ENCODE results near the gene ATP2A2. TPM values are rescaled to one million over a fixed set of nuclear protein-coding genes. Genes with fewer than 3 reads are reported as not detected.
"Not testable (repeated sequence)": the region's sequence is repeated elsewhere in the genome, so short reads cannot be mapped to it uniquely, and the experiment has no call there.

Gene ATP2A2
- total RNA-seq, 2 donors from 2014 or later, result 1,597 to 3,086 TPM

DNA sequence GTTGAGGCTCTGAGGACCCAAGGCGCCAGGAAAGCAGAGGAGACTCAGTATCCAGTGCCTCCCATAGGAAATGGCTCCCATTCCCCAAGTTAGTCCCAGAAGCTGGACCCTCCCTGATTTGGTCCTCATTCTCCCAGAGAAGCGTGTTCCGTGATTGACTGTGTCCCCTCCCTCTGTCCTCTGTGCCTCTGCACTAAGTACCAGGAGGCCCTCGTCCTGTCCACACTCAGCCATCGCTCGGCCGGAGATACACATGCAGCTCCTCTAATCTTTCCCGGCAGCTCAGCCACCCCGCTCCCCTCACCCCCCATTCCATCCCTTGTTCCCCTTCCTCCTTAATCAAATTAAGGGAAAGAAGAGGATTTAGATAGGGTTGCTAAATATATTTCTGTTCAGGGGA lies 28.3 kb upstream of the ATP2A2 start:
- Histone ChIP-seq H3K36me3 (no peaks in the 10 kb centered on the region), H3K4me3 (no peak overlapping the region), H3K9me3 (no peaks in the 10 kb centered on the region), H3K27ac (peak overlapping the region; percentile 88 to 97), H3K4me1 (peaks cover 0 to 64% of the 10 kb centered on the region in 2 donors), H3K27me3 (no peaks in the 10 kb centered on the region)
- TF ChIP-seq, protein P1, sequence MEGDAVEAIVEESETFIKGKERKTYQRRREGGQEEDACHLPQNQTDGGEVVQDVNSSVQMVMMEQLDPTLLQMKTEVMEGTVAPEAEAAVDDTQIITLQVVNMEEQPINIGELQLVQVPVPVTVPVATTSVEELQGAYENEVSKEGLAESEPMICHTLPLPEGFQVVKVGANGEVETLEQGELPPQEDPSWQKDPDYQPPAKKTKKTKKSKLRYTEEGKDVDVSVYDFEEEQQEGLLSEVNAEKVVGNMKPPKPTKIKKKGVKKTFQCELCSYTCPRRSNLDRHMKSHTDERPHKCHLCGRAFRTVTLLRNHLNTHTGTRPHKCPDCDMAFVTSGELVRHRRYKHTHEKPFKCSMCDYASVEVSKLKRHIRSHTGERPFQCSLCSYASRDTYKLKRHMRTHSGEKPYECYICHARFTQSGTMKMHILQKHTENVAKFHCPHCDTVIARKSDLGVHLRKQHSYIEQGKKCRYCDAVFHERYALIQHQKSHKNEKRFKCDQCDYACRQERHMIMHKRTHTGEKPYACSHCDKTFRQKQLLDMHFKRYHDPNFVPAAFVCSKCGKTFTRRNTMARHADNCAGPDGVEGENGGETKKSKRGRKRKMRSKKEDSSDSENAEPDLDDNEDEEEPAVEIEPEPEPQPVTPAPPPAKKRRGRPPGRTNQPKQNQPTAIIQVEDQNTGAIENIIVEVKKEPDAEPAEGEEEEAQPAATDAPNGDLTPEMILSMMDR (IDR thresholded peaks at IDR 0.05), result no peak
- peak; percentile 66 for DNase-seq (ENCODE audit: low spot score)

DNA sequence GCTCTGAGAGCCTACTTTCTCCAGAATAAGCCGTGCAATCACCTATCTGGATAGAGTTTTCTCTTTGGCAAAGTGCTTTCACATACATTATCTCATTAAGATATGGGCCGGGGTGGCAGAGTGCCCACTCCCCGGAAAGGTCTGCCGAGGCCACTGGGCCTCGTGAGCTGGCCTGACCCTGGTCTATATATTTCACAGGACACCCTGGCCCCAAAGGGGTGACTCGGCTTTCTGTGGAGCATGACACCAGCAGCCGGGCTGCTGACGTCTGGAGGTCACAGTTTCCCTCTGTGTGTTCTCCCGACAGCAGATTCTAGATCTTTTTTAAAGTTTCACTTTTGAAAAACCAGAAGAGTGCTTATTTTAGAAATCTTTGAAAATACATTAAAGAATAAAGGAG lies 27.9 kb upstream of the ATP2A2 start:
- peak; percentile 86 for DNase-seq (ENCODE audit: low spot score)
- no peaks in the 10 kb centered on the region for H3K9me3 ChIP-seq
- peaks cover 0 to 59% of the 10 kb centered on the region in 2 donors for H3K4me1 ChIP-seq
- no peaks in the 10 kb centered on the region for H3K27me3 ChIP-seq
- no peak overlapping the region for H3K4me3 ChIP-seq
- no peaks in the 10 kb centered on the region for H3K36me3 ChIP-seq
- H3K27ac ChIP-seq, result peak overlapping the region; percentile 88 to 97
- TF ChIP-seq, protein P1 (IDR thresholded peaks at IDR 0.05), result no peak

DNA sequence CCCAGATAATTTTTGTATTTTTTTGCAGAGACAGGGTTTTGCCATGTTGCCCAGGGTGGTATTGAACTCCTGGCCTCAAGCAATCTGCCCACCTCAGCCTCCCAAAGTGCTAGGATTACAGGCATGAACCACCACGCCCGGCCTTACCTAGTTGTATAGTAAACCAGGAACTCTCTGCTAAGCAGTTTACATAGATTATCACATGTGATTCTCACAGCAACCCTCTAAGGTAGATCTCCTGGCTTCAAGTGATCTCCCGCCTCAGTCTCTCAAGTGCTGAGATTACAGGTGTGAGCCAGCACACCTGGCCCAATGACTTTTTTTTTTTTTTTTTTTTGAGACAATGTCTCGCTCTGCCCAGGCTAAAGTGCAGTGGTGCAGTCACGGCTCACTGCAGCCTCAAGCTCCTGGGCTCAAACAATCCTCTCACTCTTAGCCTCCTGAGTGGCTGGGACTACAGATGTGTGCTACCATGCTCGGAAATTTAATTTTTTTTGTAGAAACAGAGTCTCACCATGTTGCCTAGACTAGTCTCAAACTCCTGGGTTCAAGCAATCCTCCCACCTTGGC lies 26.0 kb upstream of the ATP2A2 start:
- H3K27ac ChIP-seq, result peak overlapping the region; percentile 30 to 88
- no peaks in the 10 kb centered on the region for H3K9me3 ChIP-seq
- no peak for DNase-seq (ENCODE audit: low spot score)
- TF ChIP-seq, protein P1 (IDR thresholded peaks at IDR 0.05), result no peak
- peaks cover 0 to 43% of the 10 kb centered on the region in 2 donors for H3K4me1 ChIP-seq
- no peak overlapping the region for H3K4me3 ChIP-seq
- no peaks in the 10 kb centered on the region for H3K27me3 ChIP-seq
- H3K36me3 ChIP-seq, result no peaks in the 10 kb centered on the region

DNA sequence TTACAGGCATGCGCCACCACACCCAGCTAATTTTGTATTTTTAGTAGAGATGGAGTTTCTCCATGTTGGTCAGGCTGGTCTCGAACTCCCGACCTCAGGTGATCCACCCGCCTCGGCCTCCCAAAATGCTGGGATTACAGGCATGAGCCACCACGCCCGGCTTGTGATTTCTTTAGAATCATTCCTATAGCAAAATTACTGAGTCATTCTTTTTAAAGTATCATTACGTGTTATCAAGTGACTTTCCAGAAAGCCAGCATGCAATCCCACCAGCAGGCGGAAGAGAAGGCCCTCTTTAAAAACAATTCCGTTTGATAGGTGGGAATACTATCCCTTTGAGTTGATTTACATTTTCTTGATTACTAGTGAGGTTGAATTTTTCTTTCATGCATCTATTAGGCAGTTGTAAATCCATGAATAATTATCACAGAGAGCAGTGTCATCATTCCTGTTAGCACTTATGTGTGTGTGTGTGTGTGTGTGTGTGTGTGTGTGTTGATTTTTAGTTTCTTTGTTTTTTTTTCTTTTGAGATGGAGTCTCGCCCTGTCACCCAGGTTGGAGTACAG lies 25.1 kb upstream of the ATP2A2 start:
- H3K4me3 ChIP-seq, result not testable (repeated sequence)

DNA sequence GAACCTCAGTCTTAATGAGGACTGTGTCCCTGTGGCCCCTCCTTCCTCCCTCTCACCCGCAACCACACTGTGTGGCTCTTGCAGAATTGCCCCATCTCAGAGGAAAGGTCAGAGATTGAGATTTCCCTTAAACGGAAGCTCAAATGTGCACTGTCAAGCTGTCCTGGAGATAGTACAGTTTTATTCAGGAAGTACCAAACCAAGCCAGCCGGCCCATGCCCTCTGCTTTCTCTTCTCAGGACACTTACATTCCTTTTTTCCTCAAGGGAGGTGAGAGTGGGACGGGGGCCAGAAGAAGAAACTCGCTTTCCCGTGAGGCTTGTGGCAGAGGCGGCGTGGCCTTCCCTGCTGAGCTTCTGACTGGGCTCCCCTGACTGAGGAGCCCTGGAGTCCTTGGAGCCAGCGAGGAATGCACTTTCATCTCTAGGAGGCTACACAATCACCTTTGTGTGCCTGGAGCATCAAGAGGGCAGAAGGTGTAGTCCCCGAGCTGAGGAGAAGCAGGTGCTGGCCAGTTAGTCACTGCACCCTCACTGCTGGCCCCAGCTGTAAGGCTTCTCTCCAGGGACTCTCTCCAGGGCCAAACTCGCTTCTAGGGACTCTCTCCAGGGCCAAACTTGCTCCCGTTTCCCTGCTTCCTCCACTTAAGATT lies 24.1 kb upstream of the ATP2A2 start:
- Histone ChIP-seq H3K36me3 (no peaks in the 10 kb centered on the region), H3K27ac (peak overlapping the region; percentile 71 to 85), H3K27me3 (no peaks in the 10 kb centered on the region), H3K4me3 (no peak overlapping the region), H3K9me3 (no peaks in the 10 kb centered on the region), H3K4me1 (peaks cover 0 to 31% of the 10 kb centered on the region in 2 donors)
- TF ChIP-seq, protein P1 (IDR thresholded peaks at IDR 0.05), result no peak
- DNase-seq (ENCODE audit: low spot score), result peak; percentile 68

More for the DNA sequence above, 25.1 kb upstream of the ATP2A2 start:
- not testable (repeated sequence) for H3K36me3 ChIP-seq; H3K27me3 ChIP-seq; DNase-seq (ENCODE audit: low spot score); H3K9me3 ChIP-seq
- Histone ChIP-seq H3K4me1 (peaks cover 0 to 34% of the 10 kb centered on the region in 2 donors), H3K27ac (peak overlapping the region; percentile 71 to 85)

DNA sequence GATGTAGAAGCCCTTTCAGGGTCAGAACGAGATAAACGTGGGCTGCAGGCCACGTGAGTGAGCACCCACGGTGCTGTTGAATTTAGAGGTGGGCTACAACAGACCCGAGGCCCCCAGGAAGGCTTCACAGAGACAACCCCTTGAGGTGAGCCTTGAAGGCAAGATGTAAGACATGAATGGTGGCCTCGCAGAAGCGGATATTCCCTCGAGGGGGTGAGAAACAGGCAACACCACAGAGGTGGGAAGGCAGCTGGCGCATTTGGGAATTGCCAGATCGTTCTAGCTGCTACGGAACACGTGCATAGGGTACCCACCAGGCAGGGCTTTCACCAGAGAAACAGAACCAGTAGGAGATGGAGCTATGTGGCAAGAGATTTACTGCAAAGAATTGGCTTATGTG lies 22.6 kb upstream of the ATP2A2 start:
- TF ChIP-seq, protein P1 (IDR thresholded peaks at IDR 0.05), result no peak

More for the DNA sequence above, 22.6 kb upstream of the ATP2A2 start:
- H3K27ac ChIP-seq, result peak overlapping the region; percentile 16 to 85
- H3K4me3 ChIP-seq, result no peak overlapping the region
- peaks cover 0 to 24% of the 10 kb centered on the region in 2 donors for H3K4me1 ChIP-seq
- no peaks in the 10 kb centered on the region for H3K27me3 ChIP-seq
- no peaks in the 10 kb centered on the region for H3K36me3 ChIP-seq
- no peaks in the 10 kb centered on the region for H3K9me3 ChIP-seq
- no peak for DNase-seq (ENCODE audit: low spot score)
